AG04449 (cell line): ENCODE results near the gene PTPA.
"Not testable (repeated sequence)": the region's sequence is repeated elsewhere in the genome, so short reads cannot be mapped to it uniquely, and the experiment has no call there.

Experiments used
- CTCF ChIA-PET: fragments of 350-600 bp; formaldehyde crosslinking; extraction: SDS; loops from one replicate; lab custom pipeline; 2021; ENCODE audit warnings: antibody characterized with exemption; lab: Yijun Ruan, JAX
- POLR2A ChIA-PET: fragments of 400-600, 350-600 bp; formaldehyde crosslinking; extraction: SDS; loops from one replicate; lab custom pipeline; 2020; ENCODE audit warnings: antibody characterized with exemption, inconsistent platforms; lab: Yijun Ruan, JAX
- DNase-seq: peaks from one replicate; pipeline ENCODE4 v3.0.0-alpha.2; 2010; ENCODE audit warnings: low read depth, low spot score
- H3K4me3 ChIP-seq: 2 replicates; pipeline ENCODE4 v1.5.1; 2011; ENCODE audit warnings: low read depth, mild to moderate bottlenecking, control low read depth, low read length
- TF ChIP-seq, protein P1 (sequence below): IDR thresholded peaks from one replicate; pipeline ENCODE4 v1.5.1; 2011; ENCODE audit warnings: mild to moderate bottlenecking, moderate library complexity, low read length, control low read depth, inconsistent platforms; ENCODE audit not compliant: insufficient read depth; ENCODE audit errors: missing control alignments

PTPA gene

DNA sequence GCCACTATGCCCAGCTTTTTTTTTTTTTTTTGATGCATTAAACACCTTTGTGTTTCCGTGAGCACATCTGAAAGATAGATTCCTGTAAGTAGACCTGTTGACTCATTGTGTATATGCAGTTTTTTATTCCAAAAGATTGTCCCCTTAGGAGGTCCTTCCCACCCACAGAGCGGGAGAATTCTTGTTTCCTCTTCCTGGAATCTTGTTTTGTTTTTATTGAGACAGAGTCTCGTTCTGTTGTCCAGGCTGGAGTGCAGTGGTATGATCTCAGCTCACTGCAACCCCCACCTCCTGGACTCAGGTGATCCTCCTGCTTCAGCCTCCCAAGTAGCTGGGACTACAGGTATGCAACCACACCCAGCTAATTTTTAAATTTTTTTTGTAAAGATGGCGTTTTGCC, 7.6 kb downstream of the PTPA start:
- CTCF ChIA-PET, result interaction anchor here (1.6 to 9.4 kb wide), 2 partner anchors 15 to 20 kb away, joined by 4 to 100 read pairs; no protein-coding TSS in a partner anchor
- POLR2A ChIA-PET, result no interaction called here
- H3K4me3 ChIP-seq, result no peak overlapping the region
- no peak for DNase-seq
- TF ChIP-seq, protein P1, sequence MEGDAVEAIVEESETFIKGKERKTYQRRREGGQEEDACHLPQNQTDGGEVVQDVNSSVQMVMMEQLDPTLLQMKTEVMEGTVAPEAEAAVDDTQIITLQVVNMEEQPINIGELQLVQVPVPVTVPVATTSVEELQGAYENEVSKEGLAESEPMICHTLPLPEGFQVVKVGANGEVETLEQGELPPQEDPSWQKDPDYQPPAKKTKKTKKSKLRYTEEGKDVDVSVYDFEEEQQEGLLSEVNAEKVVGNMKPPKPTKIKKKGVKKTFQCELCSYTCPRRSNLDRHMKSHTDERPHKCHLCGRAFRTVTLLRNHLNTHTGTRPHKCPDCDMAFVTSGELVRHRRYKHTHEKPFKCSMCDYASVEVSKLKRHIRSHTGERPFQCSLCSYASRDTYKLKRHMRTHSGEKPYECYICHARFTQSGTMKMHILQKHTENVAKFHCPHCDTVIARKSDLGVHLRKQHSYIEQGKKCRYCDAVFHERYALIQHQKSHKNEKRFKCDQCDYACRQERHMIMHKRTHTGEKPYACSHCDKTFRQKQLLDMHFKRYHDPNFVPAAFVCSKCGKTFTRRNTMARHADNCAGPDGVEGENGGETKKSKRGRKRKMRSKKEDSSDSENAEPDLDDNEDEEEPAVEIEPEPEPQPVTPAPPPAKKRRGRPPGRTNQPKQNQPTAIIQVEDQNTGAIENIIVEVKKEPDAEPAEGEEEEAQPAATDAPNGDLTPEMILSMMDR, result no peak

DNA sequence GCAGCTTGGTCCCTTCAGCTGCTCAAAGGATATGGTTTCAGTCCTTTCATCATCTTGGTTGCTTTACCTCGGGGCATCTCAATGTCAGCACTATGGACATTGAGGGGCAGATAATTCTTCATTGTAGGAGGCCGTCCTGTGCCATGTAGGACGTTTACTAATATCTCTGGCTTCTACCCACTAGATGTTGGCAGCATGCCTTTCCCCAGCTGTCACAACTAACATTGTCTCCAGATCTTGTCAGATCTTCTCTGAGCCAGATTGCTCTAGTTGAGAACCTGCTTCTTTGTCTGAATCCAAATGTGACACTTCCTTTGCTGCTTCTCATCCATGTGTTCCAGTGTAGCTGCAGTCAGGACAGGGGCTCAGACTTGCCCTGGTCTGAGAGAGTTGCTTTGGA, 10.3 kb downstream of the PTPA start:
- H3K4me3 ChIP-seq, result no peak overlapping the region
- TF ChIP-seq, protein P1, result no peak
- DNase-seq, result no peak
- POLR2A ChIA-PET, result no interaction called here
- CTCF ChIA-PET, result interaction anchor here (1.1 to 24.0 kb wide), 5 partner anchors 9 to 505 kb away, joined by 3 to 735 read pairs (median 7); partner anchors contain the start of genes C9orf50 and NTMT1

DNA sequence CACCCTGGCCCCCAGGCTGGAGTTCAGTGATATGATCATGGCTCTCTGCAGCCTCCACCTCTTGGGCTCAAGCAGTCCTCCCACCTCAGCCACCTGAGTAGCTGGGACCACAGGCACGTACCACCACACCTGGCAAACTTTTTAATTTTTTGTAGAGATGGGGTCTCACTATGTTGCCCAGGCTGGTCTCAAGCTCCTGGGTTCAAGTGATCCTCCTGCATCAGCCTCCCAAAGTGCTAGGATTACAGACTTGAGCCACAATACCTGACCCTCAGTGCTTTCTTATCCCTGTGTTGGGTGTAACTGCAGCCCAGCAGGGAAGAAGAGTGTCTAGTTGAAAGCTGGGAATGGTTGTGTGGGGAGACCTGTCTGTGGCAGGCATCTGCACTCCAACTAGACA, 10.9 kb downstream of the PTPA start:
- TF ChIP-seq, protein P1, result no peak
- ChIA-PET CTCF (interaction anchor here (1.1 to 24.0 kb wide), 6 partner anchors 8 to 504 kb away, joined by 3 to 735 read pairs (median 7); partner anchors contain the start of genes C9orf50 and NTMT1), POLR2A (no interaction called here)
- no peak overlapping the region for H3K4me3 ChIP-seq
- no peak for DNase-seq

DNA sequence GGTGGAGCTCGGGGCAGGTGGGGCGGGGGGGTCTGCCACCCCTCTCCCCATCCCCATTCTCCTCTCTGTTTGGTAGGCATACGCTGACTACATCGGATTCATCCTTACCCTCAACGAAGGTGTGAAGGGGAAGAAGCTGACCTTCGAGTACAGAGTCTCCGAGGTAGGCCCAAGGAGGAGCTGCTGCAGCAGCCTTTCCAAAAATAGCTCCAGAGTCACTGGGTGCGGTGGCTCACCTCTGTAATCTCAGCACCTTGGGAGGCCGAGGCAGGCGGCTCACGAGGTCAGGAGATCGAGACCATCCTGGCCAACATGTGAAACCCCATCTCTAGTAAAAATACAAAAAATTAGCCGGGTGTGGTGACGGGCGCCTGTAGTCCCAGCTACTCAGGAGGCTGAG, 11.8 kb downstream of the PTPA start:
- POLR2A ChIA-PET, DNase-seq, H3K4me3 ChIP-seq: not testable (repeated sequence)
- CTCF ChIA-PET, result interaction anchor here (1.1 to 24.0 kb wide), 6 partner anchors 9 to 519 kb away, joined by 3 to 735 read pairs (median 6); partner anchors contain the start of genes ASB6, C9orf50 and NTMT1

DNA sequence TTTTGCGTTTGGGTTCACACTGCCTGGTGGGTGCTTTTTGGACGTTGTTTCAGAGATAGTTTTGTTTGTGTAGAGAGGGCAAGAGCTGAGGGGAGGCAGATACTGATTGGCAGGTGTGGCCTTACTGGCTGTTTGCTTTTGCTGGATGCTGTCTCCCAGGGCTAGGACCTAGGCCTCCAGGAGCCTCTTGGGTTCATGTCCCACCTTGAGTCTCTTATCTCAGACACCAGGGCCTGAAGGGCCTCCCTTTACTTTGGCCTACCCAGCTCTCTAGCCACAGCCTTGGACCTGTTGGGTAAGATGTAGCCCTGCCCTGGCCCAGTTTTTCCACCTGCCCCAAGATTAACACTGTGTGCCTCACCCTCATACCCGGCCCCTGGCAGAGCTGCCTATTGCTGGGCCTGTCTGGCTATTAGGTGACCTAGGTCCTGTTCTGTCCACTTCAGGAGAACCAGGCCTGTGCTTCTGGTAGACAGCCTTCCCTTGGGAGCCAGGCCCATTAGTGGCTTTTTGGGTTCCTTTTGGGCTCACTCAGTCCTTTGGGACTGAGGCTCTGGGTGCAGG, 13.4 kb downstream of the PTPA start:
- ChIA-PET CTCF (interaction anchor here (1.0 to 24.0 kb wide), 12 partner anchors 9 to 679 kb away, joined by 3 to 735 read pairs (median 5); partner anchors contain the start of genes C9orf50 and NTMT1), POLR2A (no interaction called here)
- no peak for DNase-seq
- TF ChIP-seq, protein P1, result no peak
- H3K4me3 ChIP-seq, result no peak overlapping the region

DNA sequence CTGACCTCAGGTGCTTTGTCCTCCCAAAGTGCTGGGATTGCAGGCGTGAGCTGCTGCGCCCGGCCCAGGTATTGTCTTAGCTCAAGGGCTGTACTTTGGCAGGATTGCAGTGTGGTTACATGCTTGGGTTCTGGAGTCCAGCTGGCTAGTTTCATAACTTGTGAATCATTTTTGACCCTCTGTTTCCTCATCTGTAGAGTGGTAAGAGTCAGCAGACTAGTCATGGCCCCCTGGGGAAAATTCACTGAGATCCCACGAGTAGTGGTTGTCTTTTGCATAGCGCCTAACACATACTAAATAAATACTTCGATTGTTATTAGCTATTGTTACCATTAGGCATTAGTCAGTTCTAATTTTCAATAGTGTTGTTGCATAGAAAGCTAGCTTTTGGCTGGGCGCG, 14.3 kb downstream of the PTPA start:
- H3K4me3 ChIP-seq, result no peak overlapping the region
- DNase-seq, result no peak
- ChIA-PET POLR2A (interaction anchor here (0.8 kb wide), 1 partner anchor 499 kb away, joined by 3 read pairs; no protein-coding TSS in a partner anchor), CTCF (interaction anchor here (0.7 to 24.0 kb wide), 15 partner anchors 8 to 678 kb away, joined by 3 to 735 read pairs (median 3); partner anchors contain the start of genes C9orf50 and NTMT1)
- TF ChIP-seq, protein P1, result no peak
